ENCODE results near the gene SLC29A3. TPM values are rescaled to one million over a fixed set of nuclear protein-coding genes. Genes with fewer than 3 reads are reported as not detected.
A peak's percentile ranks its signal among the peaks of the same experiment; 100 is the strongest.
"Not testable (repeated sequence)": the region's sequence is repeated elsewhere in the genome, so short reads cannot be mapped to it uniquely, and the experiment has no call there.

The SLC29A3 gene
- 1 to 10 TPM; 2.5 to 3.6 TPM for total RNA-seq
- long read RNA-seq, partial matches to known transcripts: 0 of 3 reads
- long read RNA-seq, other reads (novel, unspliced or antisense): 3 of 3 reads

DNA sequence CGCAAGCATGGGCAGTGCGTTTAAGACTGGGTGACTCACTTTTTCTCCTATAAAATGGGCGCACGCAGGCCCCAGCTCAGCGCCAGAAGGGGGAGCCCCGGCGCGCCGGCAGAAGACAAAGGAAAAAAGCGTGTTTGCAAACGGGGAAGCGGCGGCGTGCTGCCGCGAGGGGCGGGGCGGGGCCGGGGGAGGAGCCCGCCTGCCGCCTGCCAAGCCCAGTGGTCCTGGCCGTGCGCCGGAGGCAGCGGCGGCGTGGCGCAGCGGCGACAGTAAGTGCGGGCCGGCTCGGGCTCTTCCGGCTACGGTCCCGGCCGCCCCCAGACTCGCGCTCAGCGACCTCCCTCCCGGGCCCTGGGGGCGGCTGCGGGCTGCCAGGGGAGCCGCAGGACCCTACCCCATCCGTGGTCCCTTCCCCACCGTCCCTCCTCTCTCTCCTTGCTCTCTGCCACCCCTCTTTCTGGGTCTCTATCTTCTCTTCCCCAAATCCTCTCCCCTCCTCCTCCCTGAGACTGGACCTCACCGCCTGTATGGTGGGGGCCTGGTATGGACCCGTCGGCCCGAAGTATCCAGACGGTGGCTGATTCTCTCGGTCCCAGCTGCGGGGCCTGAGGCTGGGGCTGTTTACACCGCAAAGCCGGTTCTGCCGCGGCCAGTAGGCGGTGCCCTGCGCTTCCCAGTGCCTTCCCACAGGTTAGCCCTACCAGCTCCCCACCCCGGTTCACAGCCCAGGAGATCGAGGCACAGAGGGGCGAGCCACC lies at the start of gene SLC29A3:
SLC29A3 (plus strand) TSS at position 218 of the 758 bp plus-strand sequence; CDS start at position 269, 51 bp downstream.
- ATAC-seq (peak; percentile 94 to 96), DNase-seq (peak; percentile 84)
- intact Hi-C loops (cut with DNase I): loop anchor here (5.0 to 10.0 kb wide), 5 partner anchors 376 to 576 kb away; no protein-coding TSS in a partner anchor

DNA sequence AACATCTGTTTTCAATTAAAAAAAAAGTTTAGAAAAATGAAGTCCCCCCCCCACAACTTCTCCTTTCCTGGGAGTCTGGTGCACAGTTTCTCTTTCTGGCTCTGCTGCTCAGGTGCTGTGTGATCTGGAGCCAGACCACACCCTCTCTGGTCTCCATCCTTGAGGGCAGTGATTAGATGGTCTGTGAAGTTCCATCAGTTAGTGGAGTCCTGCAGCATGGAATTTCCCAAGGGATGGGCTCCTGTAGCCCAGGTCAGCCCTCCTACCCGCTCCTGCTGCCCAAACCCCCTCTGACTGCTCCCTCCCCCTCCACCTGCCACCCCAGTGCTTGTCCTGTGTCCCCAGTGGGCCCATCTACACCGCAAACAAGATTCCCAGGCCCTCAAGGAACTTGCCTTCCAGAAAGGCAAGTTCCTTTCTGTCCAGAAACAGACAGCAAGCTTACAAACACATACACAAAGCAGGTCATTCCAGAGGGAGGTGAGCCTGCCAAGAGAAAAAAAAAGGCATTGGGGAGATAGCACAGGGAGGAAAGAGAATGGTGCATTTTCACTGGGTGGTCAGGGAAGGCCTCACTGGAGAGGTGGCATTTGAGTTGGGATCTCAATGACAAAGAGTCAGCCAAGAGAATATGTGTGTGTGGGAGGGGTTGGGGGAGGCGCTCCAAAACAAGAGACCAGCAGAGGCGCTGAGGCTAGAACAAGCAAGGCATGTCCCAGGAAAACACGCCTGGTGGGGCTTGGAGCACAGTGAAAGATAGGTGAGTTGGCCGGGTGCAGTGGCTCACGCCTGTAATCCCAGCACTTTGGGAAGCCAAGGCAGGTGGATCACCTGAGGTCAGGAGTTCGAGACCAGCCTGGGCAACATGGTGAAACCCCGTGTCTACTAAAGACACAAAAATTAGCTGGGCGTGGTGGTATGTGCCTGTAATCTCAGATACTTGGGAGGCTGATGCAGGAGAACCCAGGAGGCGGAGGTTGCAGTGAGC lies 49.5 kb upstream of the SLC29A3 start:
- ATAC-seq (peak; percentile 42 to 45), DNase-seq (peak; percentile 55)
- intact Hi-C loops (cut with DNase I): loop anchor here (2.0 to 5.0 kb wide), 3 partner anchors 37 to 57 kb away; partner anchors contain the start of gene UNC5B (in 2 of the 2)

GRCh38 chr10:71270301-71271220 lies 48.5 kb upstream of the SLC29A3 start:
- ATAC-seq: peak; percentile 25 to 38
- intact Hi-C loops (cut with DNase I): loop anchor here in 1 of 2 donors (5.0 kb wide), 1 partner anchor 58 kb away; the partner anchor contains the start of gene UNC5B
- peak; percentile 54 for DNase-seq

GRCh38 chr10:71271662-71272055 lies 47.4 kb upstream of the SLC29A3 start:
- intact Hi-C loops (cut with DNase I): loop anchor here in 1 of 2 donors (5.0 kb wide), 1 partner anchor 59 kb away; the partner anchor contains the start of gene UNC5B
- ATAC-seq (no peak), DNase-seq (no peak)

- intact Hi-C loops (cut with DNase I): loop anchor here in 1 of 2 donors (5.0 kb wide), 1 partner anchor 60 kb away; the partner anchor contains the start of gene UNC5B
- DNase-seq (no peak), ATAC-seq (peak in 1 of 2 donors; percentile 8)
Observed at GRCh38 chr10:71272056-71272771, 46.8 kb upstream of the SLC29A3 start.

GRCh38 chr10:71272974-71273373 lies 46.1 kb upstream of the SLC29A3 start:
- intact Hi-C loops (cut with DNase I): loop anchor here in 1 of 2 donors (5.0 kb wide), 1 partner anchor 61 kb away; the partner anchor contains the start of gene UNC5B
- ATAC-seq, DNase-seq: not testable (repeated sequence)

DNA sequence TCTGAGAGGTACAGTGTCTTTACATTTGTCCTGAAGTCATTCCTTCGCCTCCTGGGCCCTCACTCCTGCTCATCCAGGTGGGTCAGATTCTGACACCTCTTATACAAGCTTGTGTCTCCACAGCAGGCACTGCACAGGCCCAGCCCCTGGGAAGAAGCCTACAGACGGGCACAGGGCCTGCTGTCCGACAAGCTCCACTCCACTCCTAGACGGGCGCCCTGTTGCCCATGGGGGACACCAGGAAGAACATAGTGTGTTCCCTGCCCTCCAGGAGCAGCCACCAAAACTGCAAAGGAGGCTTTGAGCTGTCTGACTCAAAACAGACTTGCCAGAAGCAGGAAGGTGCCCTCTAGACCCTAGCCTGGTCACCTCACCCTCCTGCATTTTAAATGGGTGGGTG lies 45.6 kb upstream of the SLC29A3 start:
- intact Hi-C loops (cut with DNase I): loop anchor here in 1 of 2 donors (5.0 kb wide), 1 partner anchor 61 kb away; the partner anchor contains the start of gene UNC5B
- no peak for ATAC-seq
- no peak for DNase-seq

GRCh38 chr10:71274901-71275796 lies 43.9 kb upstream of the SLC29A3 start:
- intact Hi-C loops (cut with DNase I): loop anchor here in 1 of 2 donors (5.0 kb wide), 1 partner anchor 63 kb away; the partner anchor contains the start of gene UNC5B
- ATAC-seq (no peak), DNase-seq (no peak)

GRCh38 chr10:71276873-71277272 lies 42.2 kb upstream of the SLC29A3 start:
- intact Hi-C loops (cut with DNase I): no loop called here
- no peak for ATAC-seq
- DNase-seq: no peak

GRCh38 chr10:71277914-71278665 lies 41.0 kb upstream of the SLC29A3 start:
- DNase-seq (no peak), ATAC-seq (no peak)
- intact Hi-C loops (cut with DNase I): no loop called here

DNA sequence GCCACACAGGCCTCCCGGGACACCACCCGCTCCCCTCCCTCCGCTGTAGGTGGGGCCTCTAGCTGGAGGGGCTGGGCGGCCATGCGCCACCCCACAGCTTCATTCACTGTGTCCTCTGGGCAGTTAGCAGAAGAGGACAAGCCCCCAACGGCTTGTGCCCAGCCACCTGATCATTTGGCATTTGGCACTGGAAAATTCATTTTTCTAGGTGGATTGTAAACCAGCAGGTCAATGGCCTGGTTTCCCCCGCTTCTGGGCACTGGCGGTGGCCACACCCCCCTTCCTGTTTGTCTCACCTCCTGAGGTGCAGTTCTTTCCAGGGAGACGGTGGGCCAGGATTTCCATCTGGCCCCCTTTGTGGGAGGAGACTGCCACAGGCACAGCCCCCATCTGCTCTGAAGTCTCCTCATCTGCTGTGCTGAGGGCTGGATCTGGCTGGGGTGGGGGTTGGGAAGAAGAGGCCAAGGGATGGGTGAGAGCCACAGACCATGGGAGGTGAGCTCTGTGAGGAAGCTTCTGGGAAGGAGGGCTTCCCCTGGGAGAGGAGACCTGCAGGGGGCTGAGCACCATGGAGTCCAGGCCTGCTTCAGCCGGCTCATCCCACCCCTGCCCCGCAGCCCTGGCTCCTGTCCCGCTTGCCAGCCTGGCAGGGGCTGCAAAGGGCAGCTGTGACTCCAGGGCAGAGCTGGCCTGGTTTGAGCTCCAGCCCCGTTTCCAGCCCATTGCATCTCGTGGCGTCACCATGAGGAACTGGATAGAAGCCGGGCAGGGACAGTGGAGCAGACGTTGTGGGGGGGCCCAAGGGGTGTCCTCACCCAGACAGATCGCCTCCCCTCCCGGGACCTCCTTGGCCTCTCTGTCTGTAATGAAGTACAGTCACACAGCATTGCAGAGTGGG lies 40.1 kb upstream of the SLC29A3 start:
- ATAC-seq: peak in 1 of 2 donors; percentile 23
- DNase-seq: no peak
- intact Hi-C loops (cut with DNase I): no loop called here

DNA sequence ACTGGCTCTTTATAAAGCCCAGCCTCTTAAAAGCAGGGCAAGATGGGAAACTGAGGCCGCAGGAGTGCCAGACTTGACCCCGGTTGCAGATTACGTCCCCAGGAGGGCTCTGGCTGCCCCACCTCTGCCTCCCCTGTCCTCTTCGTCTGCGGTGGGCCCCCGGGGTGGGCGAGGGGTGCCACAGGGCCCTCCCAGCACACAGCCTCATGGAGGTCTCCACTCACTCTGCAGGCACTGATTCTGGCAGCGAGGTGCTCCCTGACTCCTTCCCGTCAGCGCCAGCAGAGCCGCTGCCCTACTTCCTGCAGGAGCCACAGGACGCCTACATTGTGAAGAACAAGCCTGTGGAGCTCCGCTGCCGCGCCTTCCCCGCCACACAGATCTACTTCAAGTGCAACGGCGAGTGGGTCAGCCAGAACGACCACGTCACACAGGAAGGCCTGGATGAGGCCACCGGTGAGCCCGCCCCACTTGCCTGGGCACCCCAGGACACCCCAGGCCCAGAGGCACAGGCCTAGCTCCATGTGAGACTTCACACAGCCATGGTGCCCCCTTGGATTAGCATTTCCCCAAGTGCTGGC lies 39.4 kb upstream of the SLC29A3 start:
- DNase-seq: no peak
- ATAC-seq: no peak
- intact Hi-C loops (cut with DNase I): loop anchor here in 1 of 2 donors (5.0 kb wide), 1 partner anchor 372 kb away; no protein-coding TSS in a partner anchor

DNA sequence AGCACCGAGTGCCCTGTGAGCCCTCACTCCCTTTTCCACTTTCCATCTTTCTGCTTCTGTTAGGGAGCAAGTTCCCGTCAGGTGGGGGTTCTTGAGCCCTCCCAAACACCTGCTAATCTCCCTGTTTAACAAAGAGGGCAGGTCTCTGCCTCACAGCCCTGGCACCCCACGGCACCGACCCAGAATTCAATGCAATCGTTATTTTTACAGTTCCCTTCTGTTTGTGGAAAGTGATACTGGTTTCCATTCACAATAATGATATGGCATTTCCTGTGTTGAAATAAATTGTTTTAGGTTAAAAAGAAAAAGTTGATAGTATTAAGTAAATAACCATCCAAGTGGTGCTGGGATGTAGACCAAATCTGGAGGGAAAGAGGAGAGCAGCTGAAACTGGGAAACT lies 38.8 kb upstream of the SLC29A3 start:
- intact Hi-C loops (cut with DNase I): loop anchor here in 1 of 2 donors (5.0 kb wide), 1 partner anchor 373 kb away; no protein-coding TSS in a partner anchor
- ATAC-seq (no peak), DNase-seq (no peak)

GRCh38 chr10:71280825-71281224 lies 38.2 kb upstream of the SLC29A3 start:
- no peak for ATAC-seq
- intact Hi-C loops (cut with DNase I): loop anchor here in 1 of 2 donors (5.0 kb wide), 1 partner anchor 374 kb away; no protein-coding TSS in a partner anchor
- DNase-seq: no peak

Data from left cardiac atrium (tissue), 4 donors.